ENCODE results near the gene CR1.
"Not testable (repeated sequence)": the region's sequence is repeated elsewhere in the genome, so short reads cannot be mapped to it uniquely, and the experiment has no call there.

GRCh38 chr1:207634293-207634692 is 138.3 kb downstream of the CR1 start:
- not testable (repeated sequence) for TF ChIP-seq EZH2 (IDR thresholded peaks at IDR 0.05; ENCODE audit: borderline replicate concordance, low read depth, low read length, severe bottlenecking); CTCF (IDR thresholded peaks at IDR 0.05; ENCODE audit: extremely low read depth in 1 of 2, insufficient read depth in 1 of 2, low read depth in 1 of 2, low read length in 2 of 2); FOS (IDR thresholded peaks at IDR 0.05; ENCODE audit: borderline replicate concordance, insufficient read depth, low read length)
